Activated T-helper 2 cell treated with anti-CD3 and anti-CD28 coated beads, Interferon-gamma antibody, Interleukin-2, Interleukin-4, amounts not matched to agents 10 μg/mL and 5 μg/mL and 100 μg/mL, durations not matched to agents 14 hours and 24 hours and 36 hours (primary cell): ENCODE measurements around the gene SMIM17. TPM values are rescaled to one million over a fixed set of nuclear protein-coding genes. Genes with fewer than 3 reads are reported as not detected.

Experiments
- DNase-seq: peaks from one replicate; pipeline ENCODE4 v3.0.0; 2021; ENCODE audit warnings: low spot score
- H3K27ac Mint-ChIP-seq: one replicate; pipeline ENCODE4 v1.8.0; 2021; ENCODE audit warnings: mixed read lengths
- H3K27me3 Mint-ChIP-seq: one replicate; pipeline ENCODE4 v1.8.0; 2021; ENCODE audit warnings: low read depth, mixed read lengths
- H3K36me3 Mint-ChIP-seq: one replicate; pipeline ENCODE4 v1.8.0; 2021; ENCODE audit warnings: low read depth, mixed read lengths
- H3K4me1 Mint-ChIP-seq: one replicate; pipeline ENCODE4 v1.8.0; 2021; ENCODE audit warnings: low read depth, mixed read lengths
- H3K4me3 Mint-ChIP-seq: one replicate; pipeline ENCODE4 v1.8.0; 2021; ENCODE audit warnings: low read depth, mild to moderate bottlenecking, moderate library complexity, mixed read lengths
- H3K9me3 Mint-ChIP-seq: one replicate; pipeline ENCODE4 v1.8.0; 2021; ENCODE audit warnings: mixed read lengths
- intact Hi-C: fragments of 100-400 bp; cut with micrococcal nuclease; formaldehyde crosslinking; loops from one replicate; pipeline ENCODE4 v1.15.1; 2023
- total RNA-seq: library from RNA; stranded (reverse); gene quantifications from 2 replicates; pipeline ENCODE4 v1.2.3, GENCODE V29; 2022

SMIM17 gene
- total RNA-seq, 1 donor from 2014 or later: not detected

DNA sequence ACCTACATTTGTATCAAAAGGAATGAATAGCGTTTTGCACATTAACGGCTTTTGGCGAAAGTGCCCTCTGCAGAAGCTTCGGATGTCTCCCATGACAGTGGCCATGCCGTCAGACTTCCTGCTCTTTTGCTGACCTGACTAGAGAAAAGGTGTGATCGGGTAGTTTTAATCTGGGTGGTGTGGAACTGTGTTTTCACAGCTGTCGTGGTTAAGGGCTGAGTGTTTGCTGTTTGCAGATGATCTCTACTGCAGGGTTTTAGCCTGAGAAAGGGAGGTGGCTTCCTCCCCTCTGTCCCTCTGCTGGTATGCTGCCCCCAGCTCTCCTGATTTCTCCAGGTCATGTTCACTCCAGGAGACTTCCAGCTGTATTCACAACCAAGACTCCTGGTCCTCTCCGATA, 25.4 kb upstream of the SMIM17 start:
- H3K4me1 Mint-ChIP-seq: no peaks in the 10 kb centered on the region
- H3K4me3 Mint-ChIP-seq: no peak overlapping the region
- H3K27ac Mint-ChIP-seq: no peak overlapping the region
- intact Hi-C loops: no loop called here
- peaks cover 83% of the 10 kb centered on the region for H3K9me3 Mint-ChIP-seq
- DNase-seq: no peak
- H3K36me3 Mint-ChIP-seq: peaks cover 66% of the 10 kb centered on the region
- H3K27me3 Mint-ChIP-seq: no peaks in the 10 kb centered on the region

DNA sequence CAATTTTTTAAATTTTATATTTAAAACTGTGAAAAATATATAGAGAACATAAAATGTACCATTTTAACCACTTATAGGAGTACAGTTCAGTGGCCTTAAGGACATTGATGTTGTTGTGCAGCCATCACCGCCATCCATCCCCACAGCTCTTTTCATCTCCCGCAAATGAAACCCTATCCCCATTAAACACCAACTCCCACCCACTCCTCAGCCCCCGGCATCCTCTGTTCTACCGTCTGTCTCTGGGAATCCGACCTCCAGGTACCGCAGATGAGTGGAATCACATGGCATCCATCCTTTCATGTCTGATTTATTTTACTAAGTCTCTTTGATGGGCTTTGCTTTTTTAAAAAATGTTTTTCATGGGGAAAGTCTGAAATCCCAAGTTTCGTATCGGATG, 23.8 kb upstream of the SMIM17 start:
- no peak for DNase-seq
- intact Hi-C loops: no loop called here
- Mint-ChIP-seq H3K9me3 (peaks cover 79% of the 10 kb centered on the region), H3K36me3 (peaks cover 67% of the 10 kb centered on the region), H3K4me1 (no peaks in the 10 kb centered on the region), H3K4me3 (no peak overlapping the region), H3K27me3 (no peaks in the 10 kb centered on the region), H3K27ac (no peak overlapping the region)

DNA sequence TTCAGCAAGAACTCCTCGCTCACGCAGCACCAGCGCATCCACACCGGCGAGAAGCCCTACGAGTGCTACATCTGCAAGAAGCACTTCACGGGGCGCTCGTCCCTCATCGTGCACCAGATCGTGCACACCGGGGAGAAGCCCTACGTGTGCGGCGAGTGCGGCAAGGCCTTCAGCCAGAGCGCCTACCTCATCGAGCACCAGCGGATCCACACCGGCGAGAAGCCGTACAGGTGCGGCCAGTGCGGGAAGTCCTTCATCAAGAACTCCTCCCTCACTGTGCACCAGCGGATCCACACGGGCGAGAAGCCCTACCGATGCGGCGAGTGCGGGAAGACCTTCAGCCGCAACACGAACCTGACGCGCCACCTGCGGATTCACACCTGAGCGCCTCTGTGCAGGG, 20.6 kb upstream of the SMIM17 start:
- Mint-ChIP-seq H3K27me3 (no peaks in the 10 kb centered on the region), H3K4me1 (no peaks in the 10 kb centered on the region), H3K9me3 (peaks cover 62% of the 10 kb centered on the region), H3K36me3 (peaks cover 59% of the 10 kb centered on the region), H3K27ac (no peak overlapping the region), H3K4me3 (no peak overlapping the region)
- DNase-seq: no peak
- intact Hi-C loops: no loop called here

DNA sequence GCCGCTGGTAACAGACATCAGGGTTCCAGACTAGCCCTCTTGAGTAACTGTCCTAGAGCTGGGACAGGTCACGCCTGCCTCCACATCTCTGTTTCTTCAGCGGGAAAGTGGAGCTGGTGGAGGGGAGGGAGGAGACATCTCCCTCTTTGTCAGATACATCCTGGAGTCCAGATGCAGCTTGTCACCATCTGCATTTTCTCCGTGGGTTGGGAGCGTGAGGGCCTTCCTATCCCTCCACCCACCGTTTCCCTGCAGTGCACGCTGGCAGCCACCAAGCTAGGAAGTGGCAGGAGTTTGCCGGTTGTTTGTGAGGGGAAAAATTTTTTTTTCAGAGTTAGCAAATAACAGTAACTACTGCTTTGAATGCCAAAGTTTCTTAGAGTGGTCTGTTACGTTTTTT, 20.0 kb upstream of the SMIM17 start:
- Mint-ChIP-seq H3K27me3 (no peaks in the 10 kb centered on the region), H3K36me3 (peaks cover 53% of the 10 kb centered on the region), H3K9me3 (peaks cover 56% of the 10 kb centered on the region), H3K4me3 (no peak overlapping the region), H3K4me1 (no peaks in the 10 kb centered on the region), H3K27ac (no peak overlapping the region)
- intact Hi-C loops: no loop called here
- DNase-seq: no peak

DNA sequence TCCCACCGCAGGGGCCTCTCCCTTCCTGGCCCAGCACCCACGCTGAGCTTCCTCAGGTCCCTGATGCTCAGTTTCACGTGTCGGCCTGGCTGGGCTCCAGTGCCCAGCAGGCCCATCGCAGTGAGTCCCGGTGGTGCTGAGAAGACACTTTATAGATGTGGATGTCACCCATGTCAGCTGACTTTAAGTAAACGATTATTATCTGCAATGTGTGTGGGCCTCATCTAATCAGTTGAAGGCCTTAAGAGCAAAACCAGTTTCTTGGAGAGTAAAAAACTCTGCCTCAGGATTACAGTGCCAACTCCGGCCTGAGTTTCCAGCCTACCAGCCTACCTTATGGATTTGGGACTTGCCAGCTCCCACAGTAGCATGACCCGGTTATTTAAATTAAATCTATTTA, 17.3 kb upstream of the SMIM17 start:
- Mint-ChIP-seq H3K27ac (no peak overlapping the region), H3K4me3 (no peak overlapping the region), H3K4me1 (no peaks in the 10 kb centered on the region), H3K36me3 (peaks cover 37% of the 10 kb centered on the region), H3K27me3 (no peaks in the 10 kb centered on the region), H3K9me3 (peaks cover 59% of the 10 kb centered on the region)
- DNase-seq: no peak
- intact Hi-C loops: no loop called here

DNA sequence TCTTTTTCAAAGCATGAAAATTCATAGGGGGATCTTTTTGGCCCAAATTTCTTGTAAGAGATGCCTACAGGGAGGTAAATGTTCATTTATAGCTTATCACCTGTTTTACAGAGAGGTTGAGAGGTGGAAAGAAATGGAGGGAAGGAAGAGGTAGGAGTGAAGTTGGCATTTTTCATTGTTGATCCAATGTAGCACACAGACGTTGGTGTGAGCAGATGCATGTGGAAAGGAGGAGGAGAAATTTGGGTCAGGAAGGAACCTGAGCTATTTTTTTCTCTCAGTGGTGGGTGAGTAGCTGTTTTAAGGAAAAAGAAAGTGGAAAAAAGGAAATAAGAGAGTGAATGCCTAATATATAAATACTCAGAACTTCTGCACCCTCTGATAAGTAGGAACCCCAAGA, 9.9 kb upstream of the SMIM17 start:
- peaks cover 70% of the 10 kb centered on the region for H3K9me3 Mint-ChIP-seq
- intact Hi-C loops: no loop called here
- H3K4me3 Mint-ChIP-seq: no peak overlapping the region
- H3K4me1 Mint-ChIP-seq: no peaks in the 10 kb centered on the region
- no peaks in the 10 kb centered on the region for H3K27me3 Mint-ChIP-seq
- no peaks in the 10 kb centered on the region for H3K36me3 Mint-ChIP-seq
- no peak overlapping the region for H3K27ac Mint-ChIP-seq
- no peak for DNase-seq

DNA sequence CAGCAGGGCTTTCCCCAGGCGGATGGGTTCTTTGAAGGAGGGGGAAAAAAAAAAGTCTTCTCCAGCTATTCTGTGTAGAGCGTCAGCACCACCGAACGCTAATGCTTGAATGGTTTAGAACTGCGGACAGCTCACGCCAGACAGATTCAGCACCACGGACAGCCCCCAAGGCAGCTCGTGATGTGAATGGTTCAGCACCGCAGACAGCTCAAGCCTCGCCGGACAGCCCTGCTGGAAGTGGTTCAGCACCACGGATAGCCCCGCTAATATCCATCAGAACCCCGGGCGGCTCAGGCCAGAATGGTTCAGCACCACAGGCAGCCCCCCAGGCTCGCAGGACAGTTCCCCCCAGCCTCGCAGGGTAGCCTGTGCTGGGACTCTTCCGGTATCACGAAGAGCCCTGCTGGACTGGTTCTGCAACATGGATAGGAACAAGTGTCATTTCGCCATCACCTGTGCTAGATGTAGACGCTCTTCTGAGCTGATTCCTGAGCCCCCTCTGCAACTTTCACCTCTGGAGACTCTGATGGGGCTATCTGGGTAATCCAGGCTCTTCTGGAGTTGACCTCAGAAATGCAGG, 4.9 kb upstream of the SMIM17 start:
- Mint-ChIP-seq H3K36me3 (no peaks in the 10 kb centered on the region), H3K4me1 (no peaks in the 10 kb centered on the region), H3K9me3 (peaks cover 66% of the 10 kb centered on the region), H3K27me3 (no peaks in the 10 kb centered on the region), H3K27ac (no peak overlapping the region), H3K4me3 (no peak overlapping the region)
- intact Hi-C loops: no loop called here
- peak; percentile 30 for DNase-seq

DNA sequence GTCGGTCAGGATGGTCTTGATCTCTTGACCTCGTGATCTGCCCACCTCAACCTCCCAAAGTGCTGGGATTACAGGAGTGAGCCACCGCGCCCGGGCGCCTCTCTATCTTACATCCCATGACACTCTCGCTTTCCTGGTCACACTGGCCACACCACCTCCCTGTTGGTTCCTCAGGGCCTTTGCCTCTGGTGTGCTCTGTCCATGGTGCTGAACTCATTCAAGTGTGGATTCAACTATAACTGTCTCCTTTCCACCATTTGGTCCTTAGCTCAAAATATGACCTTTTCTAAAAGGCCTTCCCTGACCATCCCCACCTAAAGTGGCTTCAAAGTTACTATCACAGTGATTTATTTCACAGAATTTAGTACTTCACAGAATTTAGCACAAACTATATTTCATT, 3.7 kb upstream of the SMIM17 start:
- H3K4me3 Mint-ChIP-seq: no peak overlapping the region
- H3K36me3 Mint-ChIP-seq: peaks cover 3% of the 10 kb centered on the region
- DNase-seq: no peak
- H3K4me1 Mint-ChIP-seq: no peaks in the 10 kb centered on the region
- intact Hi-C loops: no loop called here
- H3K27me3 Mint-ChIP-seq: no peaks in the 10 kb centered on the region
- no peak overlapping the region for H3K27ac Mint-ChIP-seq
- H3K9me3 Mint-ChIP-seq: peaks cover 61% of the 10 kb centered on the region

DNA sequence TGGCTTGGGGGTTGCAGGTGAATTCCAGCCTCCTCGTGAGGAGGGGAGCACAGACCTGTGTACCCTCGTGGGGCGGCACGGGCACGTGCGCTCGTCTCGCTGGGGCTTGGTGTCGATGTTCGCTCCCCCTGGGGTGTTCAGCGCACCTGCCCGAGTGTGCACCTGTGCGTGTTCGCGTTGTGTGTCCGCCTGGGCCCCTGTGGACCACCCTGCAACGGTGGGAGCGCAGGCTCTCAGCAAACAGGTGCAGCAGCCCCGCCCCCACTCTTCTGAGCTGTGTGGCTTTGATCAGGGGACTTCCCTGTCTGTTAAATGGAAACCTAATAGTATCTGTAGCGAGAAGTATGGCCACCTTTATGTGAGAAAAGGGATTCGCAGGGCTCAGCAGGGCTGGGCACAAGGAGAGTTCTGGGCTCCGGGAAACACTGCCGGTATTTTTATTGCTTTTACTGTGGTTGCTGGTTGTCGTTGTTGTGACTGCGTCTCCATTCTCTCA, 549 bp downstream of the SMIM17 start:
- H3K27me3 Mint-ChIP-seq: no peaks in the 10 kb centered on the region
- H3K27ac Mint-ChIP-seq: no peak overlapping the region
- no peak overlapping the region for H3K4me3 Mint-ChIP-seq
- DNase-seq: no peak
- peaks cover 3% of the 10 kb centered on the region for H3K36me3 Mint-ChIP-seq
- intact Hi-C loops: no loop called here
- peaks cover 68% of the 10 kb centered on the region for H3K9me3 Mint-ChIP-seq
- no peaks in the 10 kb centered on the region for H3K4me1 Mint-ChIP-seq

DNA sequence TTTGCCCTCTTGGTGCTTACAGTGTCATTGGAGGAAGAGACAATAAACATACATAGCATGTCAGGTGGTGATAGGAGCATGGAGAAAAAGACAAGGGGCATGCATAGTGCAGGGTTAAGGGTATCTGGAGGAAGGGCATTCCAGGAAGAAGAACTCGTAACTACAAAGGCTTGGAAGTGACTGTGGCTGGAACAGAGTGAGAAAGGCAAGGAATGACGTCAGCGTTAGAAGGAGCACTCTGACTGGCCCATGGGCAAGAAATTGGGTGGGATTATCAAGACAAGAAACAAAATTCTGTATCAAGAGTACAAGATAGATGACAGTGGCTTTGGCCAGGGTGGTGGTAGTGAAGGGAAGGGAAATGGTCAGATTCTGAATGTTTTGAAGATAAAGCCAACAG, 11.2 kb downstream of the SMIM17 start:
- Mint-ChIP-seq H3K27me3 (no peaks in the 10 kb centered on the region), H3K9me3 (peaks cover 75% of the 10 kb centered on the region), H3K27ac (no peak overlapping the region), H3K4me3 (no peak overlapping the region), H3K4me1 (no peaks in the 10 kb centered on the region), H3K36me3 (no peaks in the 10 kb centered on the region)
- DNase-seq: no peak
- intact Hi-C loops: no loop called here

DNA sequence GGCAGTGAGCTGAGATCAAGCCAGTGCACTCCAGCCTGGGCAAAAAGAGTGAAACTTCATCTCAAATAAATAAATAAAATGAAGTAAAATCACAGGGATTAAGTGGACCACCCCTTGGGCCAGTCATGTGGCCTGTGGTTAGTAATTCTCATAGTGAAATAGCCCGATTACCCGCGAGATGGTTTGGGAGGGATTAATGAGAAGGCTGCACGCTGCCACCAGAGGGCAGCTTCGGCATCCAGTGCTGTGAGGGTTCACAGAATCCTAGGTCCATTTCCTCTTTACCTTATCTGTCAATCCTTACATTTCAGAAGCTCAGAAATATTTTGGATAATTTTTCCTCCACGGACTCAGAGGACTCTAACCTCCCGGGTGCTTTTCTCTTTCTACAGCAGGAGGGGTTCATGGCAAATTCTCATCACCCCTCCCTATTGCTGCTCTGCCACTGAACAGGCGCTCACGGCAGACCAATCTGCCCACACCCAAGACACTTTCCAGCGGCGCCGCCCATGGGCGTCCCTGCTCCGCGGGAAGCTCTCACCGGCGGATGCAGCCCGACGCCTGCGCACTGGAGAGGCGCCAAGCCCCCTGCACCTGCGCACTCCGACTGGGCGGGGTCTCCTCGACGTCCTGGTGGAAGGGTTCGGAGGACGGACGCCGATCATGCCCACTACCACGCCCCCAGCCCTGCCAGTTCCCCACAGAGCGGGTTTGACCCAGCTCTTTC, 17.6 kb downstream of the SMIM17 start:
- Mint-ChIP-seq H3K9me3 (peaks cover 53% of the 10 kb centered on the region), H3K27me3 (no peaks in the 10 kb centered on the region), H3K4me3 (no peak overlapping the region), H3K4me1 (no peaks in the 10 kb centered on the region), H3K36me3 (no peaks in the 10 kb centered on the region), H3K27ac (no peak overlapping the region)
- DNase-seq: no peak
- intact Hi-C loops: no loop called here

DNA sequence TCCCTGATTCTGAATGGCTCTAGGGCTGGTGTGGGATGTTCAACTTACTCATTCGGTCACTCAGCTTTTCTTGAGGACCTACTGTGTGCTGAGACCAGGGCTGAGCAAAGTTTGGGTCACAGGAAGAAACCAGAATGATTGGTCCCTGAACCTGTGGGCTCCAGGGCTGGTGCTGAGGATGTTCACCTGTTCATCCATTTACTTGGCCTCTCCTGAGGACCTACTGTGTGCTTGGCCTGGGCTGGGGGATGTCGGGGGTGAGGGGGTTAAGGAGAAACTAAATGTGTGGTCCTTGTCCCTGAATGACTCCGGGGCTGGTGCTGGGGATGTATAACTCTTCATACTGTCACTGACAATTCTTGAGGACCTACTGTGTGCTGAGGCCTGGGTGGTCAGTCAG, 18.3 kb downstream of the SMIM17 start:
- H3K27me3 Mint-ChIP-seq: no peaks in the 10 kb centered on the region
- H3K4me1 Mint-ChIP-seq: no peaks in the 10 kb centered on the region
- no peak for DNase-seq
- no peak overlapping the region for H3K4me3 Mint-ChIP-seq
- intact Hi-C loops: no loop called here
- no peak overlapping the region for H3K27ac Mint-ChIP-seq
- no peaks in the 10 kb centered on the region for H3K36me3 Mint-ChIP-seq
- peaks cover 55% of the 10 kb centered on the region for H3K9me3 Mint-ChIP-seq

DNA sequence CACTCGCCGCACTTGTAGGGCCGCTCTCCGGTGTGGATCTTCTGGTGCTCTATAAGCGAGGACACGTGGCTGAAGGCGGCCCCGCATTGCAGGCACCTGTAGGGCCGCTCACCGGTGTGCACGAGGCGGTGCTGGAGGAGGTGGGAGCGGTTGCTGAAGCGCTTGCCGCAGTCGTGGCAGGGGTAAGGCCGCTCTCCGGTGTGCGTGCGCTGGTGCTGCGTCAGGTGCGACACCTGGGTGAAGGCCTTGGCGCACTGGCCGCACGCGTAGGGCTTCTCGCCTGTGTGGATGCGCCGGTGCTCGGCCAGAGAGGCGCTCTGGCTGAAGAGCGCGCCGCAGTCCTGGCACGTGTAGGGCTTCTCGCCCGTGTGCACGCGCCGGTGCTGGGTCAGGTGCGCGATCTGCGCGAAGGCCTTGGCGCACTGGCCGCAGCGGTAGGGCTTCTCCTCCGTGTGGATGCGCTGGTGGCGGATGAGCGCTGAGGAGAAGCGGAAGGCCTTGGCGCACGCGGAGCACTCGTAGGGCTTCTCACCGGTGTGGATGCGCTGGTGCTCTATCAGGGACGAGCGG, 21.1 kb downstream of the SMIM17 start:
- no peaks in the 10 kb centered on the region for H3K27me3 Mint-ChIP-seq
- no peak overlapping the region for H3K4me3 Mint-ChIP-seq
- H3K27ac Mint-ChIP-seq: no peak overlapping the region
- no peaks in the 10 kb centered on the region for H3K36me3 Mint-ChIP-seq
- intact Hi-C loops: no loop called here
- no peak for DNase-seq
- no peaks in the 10 kb centered on the region for H3K4me1 Mint-ChIP-seq
- peaks cover 54% of the 10 kb centered on the region for H3K9me3 Mint-ChIP-seq
